GM21390 (cell line): ENCODE data around the gene COL12A1.

ENCODE experiments used
- ATAC-seq: cut with Tn5 transposase; IDR thresholded peaks from one replicate; pipeline ENCODE4 v1.9.1; 2021; ENCODE audit not compliant: unreplicated experiment

Gene COL12A1

DNA sequence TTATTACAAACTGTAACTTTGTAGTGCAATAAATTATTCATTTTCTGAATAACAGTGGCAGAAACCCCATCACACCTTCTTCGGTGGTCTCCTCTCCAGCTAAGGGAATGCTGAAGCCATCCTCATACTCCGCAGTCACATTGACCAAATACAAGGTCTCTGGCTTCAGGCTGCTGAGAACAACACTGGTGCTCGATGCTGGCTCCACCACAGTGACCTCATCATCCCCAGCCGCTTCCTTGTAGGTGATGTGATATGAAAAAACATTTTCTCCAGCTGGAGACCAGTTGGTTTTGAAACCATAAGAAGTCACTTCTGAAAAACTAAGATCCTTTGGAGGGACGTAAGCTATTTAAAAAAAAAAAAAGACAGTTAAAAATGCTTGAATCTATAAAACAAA lies 25.0 kb downstream of the COL12A1 start:
- no peak for ATAC-seq

DNA sequence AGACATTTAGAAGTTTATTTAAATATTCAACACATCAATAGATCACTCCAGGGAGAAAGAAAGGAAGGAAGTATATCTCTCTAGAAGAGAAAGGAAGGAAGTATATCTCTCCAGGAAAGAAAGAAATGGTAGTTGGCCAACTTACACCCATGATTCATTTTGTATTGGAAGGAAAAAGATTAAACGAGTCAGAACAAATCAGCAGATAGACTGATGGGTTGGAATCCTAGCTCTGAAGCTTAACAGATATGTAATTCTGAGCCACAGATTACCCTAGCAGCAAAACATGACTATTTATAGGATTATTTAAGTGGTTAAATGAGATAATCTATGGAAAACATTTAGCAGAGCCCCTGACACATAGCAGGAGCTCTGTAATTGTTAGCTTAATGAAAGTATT lies 27.1 kb downstream of the COL12A1 start:
- ATAC-seq = no peak

DNA sequence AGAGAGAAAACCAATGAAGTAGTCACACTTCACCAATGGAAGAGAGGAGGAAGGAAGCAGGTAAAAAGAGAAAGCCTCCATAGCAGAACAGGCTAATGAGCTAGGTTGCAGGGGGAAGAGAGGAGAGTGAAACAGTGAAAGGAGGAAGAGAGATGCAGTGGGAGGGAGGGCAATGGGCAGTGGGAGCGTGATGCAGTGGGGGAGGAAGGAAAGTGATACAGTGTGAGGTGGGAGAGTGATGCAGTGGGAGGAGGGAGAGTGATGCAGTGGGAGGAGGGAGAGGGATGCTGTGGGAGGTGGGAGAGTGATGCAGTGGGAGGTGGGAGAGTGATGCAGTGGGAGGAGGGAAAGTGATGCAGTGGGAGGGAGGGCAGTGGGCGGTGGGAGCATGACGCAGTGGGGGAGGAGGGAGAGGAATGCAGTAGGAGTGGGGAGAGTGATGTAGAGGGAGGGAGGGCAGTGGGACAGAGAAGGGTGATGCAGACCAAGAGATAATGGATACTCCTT lies 29.7 kb downstream of the COL12A1 start:
- ATAC-seq = no peak

DNA sequence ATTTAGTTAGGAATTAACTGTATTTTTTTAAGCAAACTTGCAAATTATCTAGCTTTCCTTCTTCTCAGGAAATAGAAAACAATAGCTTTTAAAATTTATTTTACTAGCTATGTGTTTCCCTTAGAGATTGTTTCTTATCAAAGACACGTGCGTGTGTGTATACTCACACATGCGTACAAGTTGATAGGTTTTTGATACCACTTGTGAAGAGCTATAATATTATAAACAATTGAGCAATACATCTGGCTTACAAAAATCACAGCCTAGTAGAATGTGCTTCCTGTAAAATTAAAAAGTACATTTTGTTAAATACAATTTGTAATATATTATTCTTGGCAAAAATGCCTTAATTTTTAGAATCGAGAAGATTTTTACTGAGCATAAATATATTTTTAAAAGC lies 33.9 kb downstream of the COL12A1 start:
- no peak for ATAC-seq

DNA sequence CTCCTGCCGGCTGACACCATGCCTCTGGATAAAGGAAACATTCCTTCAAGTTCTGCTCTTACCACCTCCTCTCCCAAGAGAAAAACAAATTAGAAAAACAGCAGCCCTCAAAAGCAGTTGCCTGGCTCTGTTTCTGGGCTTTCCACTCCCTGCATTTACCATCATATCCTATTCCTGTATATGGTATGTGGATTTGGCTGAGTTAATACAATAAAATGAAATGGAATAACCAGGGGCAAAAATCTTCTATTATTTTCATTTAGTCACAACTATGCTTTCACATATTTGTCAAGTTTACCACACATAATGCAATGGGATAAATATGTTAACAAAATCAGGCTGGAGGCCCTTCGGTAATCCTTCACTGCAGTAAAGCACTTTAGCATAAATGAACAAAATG lies 34.3 kb downstream of the COL12A1 start:
- no peak for ATAC-seq

DNA sequence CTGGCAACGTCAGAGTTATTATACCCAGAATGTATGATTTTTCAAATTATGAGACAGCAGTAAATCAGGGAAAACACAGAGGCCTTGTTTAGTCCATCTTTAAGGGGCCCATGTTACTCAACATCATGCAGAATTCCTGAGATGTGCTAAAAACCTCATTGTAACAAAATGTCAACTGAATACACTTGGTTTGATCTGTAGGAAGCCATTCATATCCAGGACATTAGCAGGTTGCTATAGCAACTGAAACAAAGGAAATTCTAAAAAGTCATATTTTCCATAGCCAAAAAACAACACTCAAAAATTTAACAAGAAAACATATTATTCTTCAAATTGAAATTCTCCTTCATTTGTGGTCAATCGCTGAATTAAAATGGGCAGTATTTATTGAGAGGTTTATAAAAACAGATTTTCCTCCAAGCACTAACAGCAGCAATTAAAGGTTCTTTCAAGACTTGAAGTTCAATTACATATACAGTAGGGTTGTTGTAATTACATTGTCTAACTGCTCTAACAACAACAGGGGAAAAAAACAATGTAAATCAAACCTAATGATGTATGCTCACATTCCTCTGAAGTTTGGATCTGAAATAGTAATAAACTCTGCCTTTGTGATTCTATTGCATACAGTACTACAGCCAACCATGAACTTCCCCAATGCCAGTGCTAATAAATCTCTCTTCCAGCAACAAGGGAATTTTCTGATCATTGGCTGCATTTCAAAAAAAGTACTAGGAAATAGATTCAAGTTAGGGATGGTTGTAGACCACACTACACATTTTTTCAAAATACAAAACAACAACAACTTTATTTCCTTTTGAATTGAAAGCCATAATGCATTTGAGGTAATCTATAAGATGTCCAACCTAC lies 34.9 kb downstream of the COL12A1 start:
- no peak for ATAC-seq

DNA sequence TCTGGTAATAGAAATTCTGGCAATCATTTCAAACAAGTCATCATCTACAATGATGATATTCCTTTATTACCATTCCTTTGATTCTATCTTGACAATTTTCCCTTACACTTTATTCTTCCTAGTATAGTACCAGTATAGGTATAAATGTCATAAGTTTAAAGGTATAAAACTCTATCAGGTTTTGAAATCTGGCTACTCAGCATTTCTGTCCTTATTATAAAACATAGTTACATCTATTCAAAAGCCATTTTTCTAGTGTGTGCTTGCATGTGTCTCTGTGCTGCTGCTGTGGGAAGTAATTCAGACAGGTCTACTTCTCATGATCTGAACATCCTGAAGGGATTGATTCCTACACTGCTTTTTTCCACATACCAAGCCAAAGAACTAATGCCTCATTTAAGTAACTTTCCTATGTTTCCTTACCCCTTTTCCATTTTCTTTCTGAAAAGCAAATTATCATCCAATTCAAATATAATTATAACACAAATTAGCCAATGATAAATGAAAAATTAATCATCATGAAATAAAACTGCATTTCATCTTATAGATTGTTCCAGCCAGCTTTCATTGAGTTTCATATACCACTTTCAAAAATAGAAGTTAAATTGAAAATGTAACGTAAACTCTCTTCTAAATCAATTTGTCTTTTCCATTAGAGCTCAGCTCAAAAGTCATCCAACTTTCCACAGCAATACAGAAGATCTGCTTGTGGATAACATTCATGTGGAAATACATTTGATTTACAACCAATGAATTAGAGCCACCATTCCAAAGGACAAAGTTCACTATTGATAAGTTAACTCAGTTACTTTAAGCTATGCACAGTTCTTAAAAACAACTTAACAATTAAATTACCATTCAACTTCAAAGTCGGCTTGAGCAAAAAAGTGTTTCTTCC lies 35.9 kb downstream of the COL12A1 start:
- ATAC-seq = no peak

DNA sequence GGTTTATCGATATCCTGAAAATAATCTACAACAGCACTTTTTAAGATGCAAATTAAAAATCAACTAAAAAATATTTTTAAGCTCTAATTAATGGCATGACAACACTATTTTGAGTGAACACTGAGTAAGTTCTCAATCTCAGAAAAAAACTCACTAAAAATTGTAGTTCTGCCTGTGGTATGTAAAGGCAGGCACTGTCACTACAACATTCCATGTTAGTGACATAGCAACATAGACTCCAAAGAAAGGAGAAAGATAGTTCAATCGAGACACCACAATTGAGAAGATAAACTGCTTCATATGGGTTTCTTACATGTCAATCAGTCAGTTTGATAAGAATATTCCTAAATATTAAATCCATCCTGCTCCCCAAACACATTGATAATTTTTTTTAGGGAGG lies 38.0 kb downstream of the COL12A1 start:
- no peak for ATAC-seq

DNA sequence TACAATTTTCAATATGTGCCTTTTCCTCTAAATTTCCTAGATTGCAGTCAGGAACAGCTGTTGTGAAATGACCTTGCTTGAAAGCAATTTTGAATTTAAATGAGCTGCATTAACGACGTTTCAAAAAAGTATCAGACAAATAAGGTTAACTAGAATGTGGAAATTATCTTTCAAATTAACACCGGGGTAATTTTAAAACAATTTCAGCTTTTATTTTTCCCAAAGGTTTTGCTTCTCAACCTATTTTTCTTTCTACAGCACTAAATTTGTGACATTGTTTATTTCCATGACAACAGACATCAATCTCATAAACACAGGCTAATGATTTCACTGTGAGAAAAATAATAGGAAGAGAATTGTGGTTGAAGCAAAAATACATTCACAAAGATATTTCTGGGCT lies 38.5 kb downstream of the COL12A1 start:
- no peak for ATAC-seq

DNA sequence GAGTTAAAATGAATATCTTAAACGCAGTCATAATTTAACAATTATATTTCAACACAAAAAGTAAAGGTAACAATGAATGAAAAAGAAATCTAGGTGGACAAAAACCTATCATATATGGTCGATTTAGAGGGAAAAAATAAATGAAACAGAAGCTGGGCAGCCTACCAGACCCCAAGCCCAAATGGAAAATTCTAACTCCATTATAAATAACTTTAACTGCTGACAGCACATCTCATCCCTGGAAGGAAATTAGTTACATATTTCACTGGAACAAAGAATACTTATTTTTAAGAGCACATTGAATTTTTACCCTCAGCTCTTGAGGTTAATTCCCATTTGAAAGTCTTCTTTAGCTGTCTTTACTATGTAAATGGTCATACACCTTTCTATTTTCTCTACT lies 39.1 kb downstream of the COL12A1 start:
- ATAC-seq = no peak

DNA sequence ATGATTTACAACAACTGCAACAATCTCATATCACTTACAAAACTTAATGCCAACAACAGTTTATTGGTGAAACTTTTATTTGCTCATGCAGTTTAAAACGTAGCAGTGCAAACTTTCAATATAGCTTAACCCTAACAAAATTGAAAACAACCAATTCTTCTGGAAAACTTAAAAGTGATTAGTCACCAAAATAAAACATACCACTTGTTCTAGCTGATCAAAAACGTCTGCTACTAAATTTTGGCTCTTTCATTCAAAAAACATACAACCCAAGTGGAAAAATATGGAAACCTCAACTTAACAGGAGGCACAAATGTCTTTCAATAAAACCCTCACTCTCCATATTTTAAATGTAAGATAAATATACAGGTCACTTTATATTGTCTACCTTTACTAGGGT lies 39.6 kb downstream of the COL12A1 start:
- no peak for ATAC-seq

DNA sequence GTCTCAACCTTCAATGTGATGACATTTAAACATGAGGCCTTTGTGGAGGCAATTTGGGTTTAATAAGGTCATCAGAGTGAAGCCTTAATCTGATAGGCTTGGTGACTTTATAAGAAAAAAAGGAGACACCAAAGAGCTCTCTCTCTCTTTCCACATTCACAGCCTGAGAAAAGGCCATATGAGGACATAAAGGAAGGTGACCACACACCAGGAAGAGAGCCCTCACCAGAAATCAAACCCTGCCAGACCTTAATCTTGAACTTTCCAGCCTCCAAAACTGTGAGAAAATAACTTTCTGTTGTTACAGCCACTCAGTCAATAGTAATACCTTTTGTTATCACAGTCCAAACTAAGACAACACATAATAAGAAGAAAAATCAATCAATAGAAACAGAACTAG lies 47.7 kb downstream of the COL12A1 start:
- ATAC-seq = no peak

DNA sequence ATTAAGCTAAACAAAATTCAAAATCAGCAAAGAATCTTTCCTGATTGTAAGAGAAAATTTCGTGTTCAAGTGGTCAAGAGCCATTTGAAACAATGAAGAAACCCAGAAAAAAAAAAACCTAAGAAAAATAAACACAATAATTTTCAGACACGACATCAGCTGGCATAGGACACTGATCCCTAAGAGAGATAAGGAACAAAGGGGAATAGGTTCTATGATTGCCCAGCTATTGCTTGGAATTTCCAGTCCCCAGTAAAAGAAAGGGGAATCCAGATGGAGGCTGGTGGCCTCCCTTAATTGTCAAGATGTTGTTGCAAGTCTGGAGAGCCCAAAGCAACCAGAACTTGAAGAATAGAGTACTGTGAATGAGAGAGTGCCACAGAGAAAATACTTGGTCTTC lies 48.5 kb downstream of the COL12A1 start:
- ATAC-seq = no peak

DNA sequence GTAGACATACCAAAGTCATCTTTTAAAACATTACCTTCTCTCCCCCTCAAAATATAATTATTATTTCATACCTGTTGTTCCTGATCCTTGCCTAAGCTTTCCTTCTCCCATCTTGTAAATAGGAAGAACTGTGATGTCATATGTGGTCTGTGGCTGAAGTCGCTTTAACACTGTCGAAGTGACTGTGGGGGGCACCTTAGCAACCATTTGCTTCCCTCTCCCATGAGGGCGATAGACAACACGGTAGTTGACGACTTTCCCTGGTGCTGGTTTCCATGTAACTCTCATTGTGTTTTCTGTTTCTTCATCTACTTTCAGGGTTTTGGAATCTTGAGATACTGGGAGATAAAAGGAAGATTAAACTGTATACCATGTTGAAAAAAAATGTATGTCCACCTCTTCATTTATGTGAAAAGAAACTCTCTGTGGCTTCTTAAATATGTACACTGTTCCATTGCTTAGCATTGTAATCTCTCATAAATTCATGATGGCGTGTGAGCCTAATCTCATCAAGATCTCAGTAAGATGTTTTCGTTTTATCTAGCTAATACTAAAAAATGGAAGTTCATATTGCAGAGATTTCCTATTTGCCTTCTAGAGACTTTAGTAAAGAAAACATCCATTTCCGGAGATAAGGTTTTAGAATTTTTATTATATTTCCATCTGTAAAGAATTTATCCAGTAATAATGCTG lies 49.5 kb downstream of the COL12A1 start:
- ATAC-seq = no peak

DNA sequence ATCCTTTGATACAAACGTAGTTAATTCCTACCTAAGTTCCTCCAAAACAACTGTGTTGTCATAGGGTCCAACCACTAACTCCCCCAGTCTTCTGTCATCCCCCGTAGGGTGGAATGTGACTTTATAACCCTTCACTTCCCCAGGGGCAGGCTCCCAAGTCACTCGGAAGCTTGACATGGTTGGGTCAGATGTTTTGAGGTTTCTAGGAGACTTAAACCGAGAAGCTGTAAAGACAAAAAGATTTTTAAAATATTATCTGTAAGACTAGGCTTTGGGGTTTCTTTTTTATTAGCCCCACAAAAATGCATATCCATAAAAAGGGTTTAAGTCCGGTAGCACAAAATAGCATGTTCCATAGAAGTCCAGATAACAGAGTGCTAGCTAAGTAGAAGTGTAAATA lies 50.2 kb downstream of the COL12A1 start:
- ATAC-seq = no peak

DNA sequence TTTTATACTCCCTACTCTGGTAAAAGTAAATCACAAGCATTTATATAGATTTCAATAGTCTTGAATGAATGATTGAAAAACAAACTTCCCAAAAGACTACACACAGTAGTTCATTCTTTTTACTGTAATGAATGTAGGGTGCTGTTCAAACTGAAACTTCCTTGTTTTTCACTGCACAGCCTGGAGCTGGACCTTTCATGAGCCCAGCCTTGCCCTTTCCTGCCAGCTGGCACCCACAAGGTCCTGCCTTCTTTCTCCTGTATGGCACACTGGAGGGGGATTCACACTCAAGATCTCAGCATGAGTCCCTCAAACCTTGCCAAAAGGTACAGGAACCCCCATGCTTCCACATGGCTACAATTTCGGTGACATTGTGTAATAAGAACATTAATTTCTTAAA lies 50.9 kb downstream of the COL12A1 start:
- no peak for ATAC-seq

DNA sequence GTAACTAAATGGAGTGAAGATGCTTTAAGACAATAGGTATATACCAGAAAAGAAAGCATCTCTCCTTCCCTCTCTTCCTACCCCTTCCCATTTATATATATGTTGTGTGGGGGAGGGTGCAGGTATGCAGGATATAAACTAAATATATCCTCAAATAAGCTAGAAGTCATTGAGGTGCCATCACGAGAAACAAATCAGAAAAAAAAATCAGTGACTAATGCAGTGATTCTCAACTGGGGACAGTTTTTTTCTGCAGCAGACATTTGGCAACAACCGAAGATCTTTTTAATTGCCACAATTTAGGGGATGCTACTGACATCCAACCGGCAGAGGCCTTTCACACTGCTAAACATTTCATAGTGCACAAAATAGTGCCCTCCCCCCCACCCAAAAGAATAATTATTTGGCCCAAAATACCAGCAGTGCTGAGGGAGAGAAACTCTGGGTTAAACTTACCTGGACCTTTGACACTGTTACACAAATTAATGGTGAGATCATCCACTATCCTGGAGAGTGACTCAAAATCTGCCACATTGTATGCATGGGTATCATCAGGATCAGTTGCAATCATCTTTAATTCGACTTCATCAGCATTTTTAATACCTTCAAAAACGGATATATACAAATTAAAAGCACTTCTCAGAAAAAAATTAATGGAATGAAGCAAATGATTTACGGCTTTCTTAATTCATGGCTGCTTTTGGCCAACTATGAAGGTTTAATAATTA lies 55.0 kb downstream of the COL12A1 start:
- no peak for ATAC-seq

DNA sequence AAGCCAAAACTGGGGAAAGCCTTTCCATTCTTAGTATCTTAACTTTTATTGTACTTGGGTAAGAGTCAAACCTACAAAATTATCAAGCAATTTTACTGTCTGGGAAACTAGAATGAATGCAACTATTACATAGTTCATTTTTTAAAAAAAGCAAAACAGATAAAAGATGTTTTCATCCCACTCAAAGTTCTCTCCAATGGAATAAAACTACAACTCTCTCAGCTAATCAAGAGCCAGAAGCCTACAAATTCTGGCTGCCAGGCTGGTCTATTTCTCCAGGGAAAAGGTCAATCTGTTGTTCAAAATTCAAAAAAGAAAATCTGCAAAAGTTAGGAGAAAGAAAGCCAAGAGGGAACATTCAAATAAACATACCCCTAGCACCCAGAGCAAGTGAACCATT lies 56.2 kb downstream of the COL12A1 start:
- no peak for ATAC-seq

DNA sequence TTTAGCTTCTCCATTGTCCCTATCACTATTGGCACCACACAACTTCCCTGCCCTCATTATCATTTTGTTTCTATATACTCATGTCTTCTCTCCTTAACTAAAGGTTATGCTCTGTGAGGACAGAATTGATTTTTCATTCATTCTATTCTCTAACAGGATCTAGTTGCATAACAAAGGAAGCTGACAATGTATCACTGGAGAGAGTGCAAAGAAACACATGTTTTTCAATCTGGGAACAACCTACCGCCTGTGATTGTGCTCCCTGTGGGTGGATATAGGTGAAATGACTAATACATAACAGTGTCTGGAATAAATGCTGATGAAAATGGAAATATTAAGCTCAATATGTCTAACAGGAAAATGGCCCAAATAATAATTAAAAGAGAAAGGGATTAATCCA lies 56.6 kb downstream of the COL12A1 start:
- no peak for ATAC-seq

DNA sequence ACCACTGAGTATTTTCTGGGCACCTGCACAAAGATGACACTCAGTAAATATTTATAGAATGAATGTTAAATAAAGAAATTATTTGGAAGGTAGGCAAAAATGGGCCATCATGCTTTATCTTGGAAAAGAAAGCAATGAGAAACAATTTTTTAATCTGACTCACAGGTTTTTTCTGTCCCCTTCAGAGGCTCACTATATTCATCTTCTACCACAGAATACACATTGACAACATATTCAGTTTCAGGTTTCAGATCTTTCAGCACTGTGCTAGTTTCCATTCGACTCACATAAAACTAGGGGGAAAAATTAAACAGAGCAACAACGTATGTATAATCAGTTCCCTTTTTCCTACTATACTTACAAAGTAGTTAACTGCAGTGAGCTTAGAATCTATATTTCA lies 58.3 kb downstream of the COL12A1 start:
- ATAC-seq = peak; percentile 96

DNA sequence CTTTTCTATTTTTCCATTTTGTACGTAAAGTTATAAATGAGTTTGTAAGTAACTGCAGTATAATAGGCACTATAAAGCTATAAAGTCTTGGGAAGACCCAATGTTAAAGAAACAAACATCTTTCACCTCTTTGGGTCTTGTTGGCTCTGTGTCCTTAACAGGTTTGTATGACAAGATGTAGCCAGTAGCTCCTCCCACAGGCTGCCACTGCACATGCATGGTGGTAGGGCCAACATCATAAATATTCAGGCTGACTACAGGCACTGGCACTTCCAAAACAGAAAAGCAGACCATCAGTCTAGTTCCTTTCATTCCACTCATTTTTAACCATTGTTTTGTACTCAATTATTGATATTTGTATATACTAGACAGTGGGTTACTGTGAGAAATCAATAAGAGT lies 59.9 kb downstream of the COL12A1 start:
- ATAC-seq = no peak
